ENCODE measurements around the gene FER. TPM values are rescaled to one million over a fixed set of nuclear protein-coding genes. Genes with fewer than 3 reads are reported as not detected.
"Not testable (repeated sequence)": the region's sequence is repeated elsewhere in the genome, so short reads cannot be mapped to it uniquely, and the experiment has no call there.

Gene FER
- total and polyA plus RNA-seq, 2 experiments from 2014 or later = 10.6 to 29.4 TPM

DNA sequence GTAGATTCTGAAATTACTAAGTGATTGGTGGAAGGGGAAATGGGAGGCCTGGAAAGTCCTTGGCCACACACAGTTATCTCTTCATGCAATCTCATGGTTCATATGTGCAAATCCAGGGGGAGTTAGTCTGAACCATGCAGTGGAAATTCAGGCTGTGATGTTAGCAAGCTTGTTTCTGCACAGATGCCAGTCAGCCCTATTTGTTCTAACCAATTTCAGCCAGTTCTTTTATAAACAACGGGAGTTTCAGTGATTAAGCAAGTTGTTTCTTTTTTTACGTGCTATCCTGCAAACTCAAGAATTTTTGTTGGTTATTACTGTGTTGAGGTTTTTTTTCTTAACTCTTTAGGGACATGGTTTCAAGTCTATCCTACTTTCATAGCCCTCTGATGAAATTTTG is 298.0 kb downstream of the FER start:
- H3K4me1 ChIP-seq (ENCODE audit: insufficient read depth) = peaks cover 4% of the 10 kb centered on the region
- H3K36me3 ChIP-seq (replicated peaks; ENCODE audit: insufficient read depth, low read depth) = no peaks in the 10 kb centered on the region
- DNase-seq (ENCODE audit: low spot score) = no peak
- no peaks in the 10 kb centered on the region for H3K9me2 ChIP-seq (replicated peaks; ENCODE audit: insufficient read depth)
- 26% methylated on average over 2 of the region's 2 CpGs for WGBS (ENCODE audit: low lambda C conversion rate, missing lambda C conversion rate)
- H3K4me2 ChIP-seq = no peak overlapping the region
- no peaks in the 10 kb centered on the region for H3K79me2 ChIP-seq
- H2AFZ ChIP-seq = no peak overlapping the region
- H3K4me3 ChIP-seq = no peak overlapping the region
- H3K9me3 ChIP-seq (ENCODE audit: low read depth) = no peaks in the 10 kb centered on the region
- no peaks in the 10 kb centered on the region for H3K27me3 ChIP-seq
- no peak overlapping the region for H3K27ac ChIP-seq
- H4K20me1 ChIP-seq (ENCODE audit: insufficient read depth, poor library complexity, severe bottlenecking) = no peaks in the 10 kb centered on the region
- no peak for TF ChIP-seq EZH2phosphoT487 (IDR thresholded peaks at IDR 0.05; ENCODE audit: low read depth, severe bottlenecking, unreplicated experiment)
- TF ChIP-seq, protein P1, sequence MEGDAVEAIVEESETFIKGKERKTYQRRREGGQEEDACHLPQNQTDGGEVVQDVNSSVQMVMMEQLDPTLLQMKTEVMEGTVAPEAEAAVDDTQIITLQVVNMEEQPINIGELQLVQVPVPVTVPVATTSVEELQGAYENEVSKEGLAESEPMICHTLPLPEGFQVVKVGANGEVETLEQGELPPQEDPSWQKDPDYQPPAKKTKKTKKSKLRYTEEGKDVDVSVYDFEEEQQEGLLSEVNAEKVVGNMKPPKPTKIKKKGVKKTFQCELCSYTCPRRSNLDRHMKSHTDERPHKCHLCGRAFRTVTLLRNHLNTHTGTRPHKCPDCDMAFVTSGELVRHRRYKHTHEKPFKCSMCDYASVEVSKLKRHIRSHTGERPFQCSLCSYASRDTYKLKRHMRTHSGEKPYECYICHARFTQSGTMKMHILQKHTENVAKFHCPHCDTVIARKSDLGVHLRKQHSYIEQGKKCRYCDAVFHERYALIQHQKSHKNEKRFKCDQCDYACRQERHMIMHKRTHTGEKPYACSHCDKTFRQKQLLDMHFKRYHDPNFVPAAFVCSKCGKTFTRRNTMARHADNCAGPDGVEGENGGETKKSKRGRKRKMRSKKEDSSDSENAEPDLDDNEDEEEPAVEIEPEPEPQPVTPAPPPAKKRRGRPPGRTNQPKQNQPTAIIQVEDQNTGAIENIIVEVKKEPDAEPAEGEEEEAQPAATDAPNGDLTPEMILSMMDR (IDR thresholded peaks at IDR 0.05; ENCODE audit: poor library complexity) = no peak
- no peak for TF ChIP-seq EZH2 (IDR thresholded peaks at IDR 0.05; ENCODE audit: borderline replicate concordance)

DNA sequence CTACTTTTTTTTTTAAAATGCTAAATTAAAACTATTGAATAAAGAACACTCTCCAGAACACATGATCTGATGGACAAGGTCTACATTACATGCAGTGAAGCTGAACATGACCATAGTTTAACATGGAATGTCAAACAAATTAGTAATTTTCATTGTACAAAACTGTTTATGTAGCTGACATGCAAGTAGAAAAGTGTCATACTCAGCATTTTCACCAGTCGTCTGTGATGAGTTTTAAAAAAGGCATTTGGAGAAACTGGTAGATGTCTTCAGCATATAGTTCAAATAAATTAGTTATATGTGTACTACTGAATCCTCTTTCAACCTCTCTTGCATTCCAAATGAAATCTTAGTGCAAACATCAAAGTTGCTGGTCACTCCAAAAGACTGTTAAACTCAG is 301.9 kb downstream of the FER start:
- TF ChIP-seq EZH2phosphoT487 (IDR thresholded peaks at IDR 0.05; ENCODE audit: low read depth, severe bottlenecking, unreplicated experiment) = no peak
- no peak for TF ChIP-seq EZH2 (IDR thresholded peaks at IDR 0.05; ENCODE audit: borderline replicate concordance)
- TF ChIP-seq, protein P1 (IDR thresholded peaks at IDR 0.05; ENCODE audit: poor library complexity) = no peak
- WGBS (ENCODE audit: low lambda C conversion rate, missing lambda C conversion rate) = 43% methylated on average over 1 of the region's 1 CpG

DNA sequence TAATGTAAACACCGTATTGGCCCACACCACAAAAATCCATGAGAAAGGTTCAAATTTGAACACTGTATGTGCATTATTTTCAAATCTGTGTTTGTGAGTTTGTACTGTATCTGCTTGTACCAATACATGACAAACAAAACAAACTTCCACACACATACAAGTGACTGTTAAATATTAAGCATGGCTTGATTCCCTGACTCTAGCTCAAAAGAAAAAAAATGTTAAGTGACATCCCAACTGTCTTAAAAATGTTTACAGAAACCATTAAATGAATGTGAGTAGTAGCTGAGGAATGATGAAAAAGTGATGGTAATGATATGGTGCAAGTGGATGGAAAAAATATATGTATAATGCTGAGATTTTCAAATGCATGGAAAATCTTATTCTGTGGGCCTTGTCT is 302.6 kb downstream of the FER start:
- H3K4me1 ChIP-seq (ENCODE audit: insufficient read depth); H2AFZ ChIP-seq; H3K27me3 ChIP-seq; H3K27ac ChIP-seq; H3K9me3 ChIP-seq (ENCODE audit: low read depth); H3K9me2 ChIP-seq (replicated peaks; ENCODE audit: insufficient read depth); DNase-seq (ENCODE audit: low spot score); H4K20me1 ChIP-seq (ENCODE audit: insufficient read depth, poor library complexity, severe bottlenecking); H3K4me3 ChIP-seq; H3K4me2 ChIP-seq; H3K79me2 ChIP-seq; H3K36me3 ChIP-seq (replicated peaks; ENCODE audit: insufficient read depth, low read depth): not testable (repeated sequence)
- WGBS (ENCODE audit: low lambda C conversion rate, missing lambda C conversion rate) = 90% methylated on average over 1 of the region's 1 CpG

More for the DNA sequence above, 301.9 kb downstream of the FER start:
- no peaks in the 10 kb centered on the region for H4K20me1 ChIP-seq (ENCODE audit: insufficient read depth, poor library complexity, severe bottlenecking)
- no peaks in the 10 kb centered on the region for H3K79me2 ChIP-seq
- H3K9me2 ChIP-seq (replicated peaks; ENCODE audit: insufficient read depth) = no peaks in the 10 kb centered on the region
- H3K36me3 ChIP-seq (replicated peaks; ENCODE audit: insufficient read depth, low read depth) = no peaks in the 10 kb centered on the region
- H3K27me3 ChIP-seq = no peaks in the 10 kb centered on the region
- no peak overlapping the region for H3K4me3 ChIP-seq
- no peak overlapping the region for H2AFZ ChIP-seq
- H3K4me1 ChIP-seq (ENCODE audit: insufficient read depth) = peaks cover 4% of the 10 kb centered on the region
- no peaks in the 10 kb centered on the region for H3K9me3 ChIP-seq (ENCODE audit: low read depth)
- H3K27ac ChIP-seq = no peak overlapping the region
- no peak for DNase-seq (ENCODE audit: low spot score)
- H3K4me2 ChIP-seq = no peak overlapping the region

DNA sequence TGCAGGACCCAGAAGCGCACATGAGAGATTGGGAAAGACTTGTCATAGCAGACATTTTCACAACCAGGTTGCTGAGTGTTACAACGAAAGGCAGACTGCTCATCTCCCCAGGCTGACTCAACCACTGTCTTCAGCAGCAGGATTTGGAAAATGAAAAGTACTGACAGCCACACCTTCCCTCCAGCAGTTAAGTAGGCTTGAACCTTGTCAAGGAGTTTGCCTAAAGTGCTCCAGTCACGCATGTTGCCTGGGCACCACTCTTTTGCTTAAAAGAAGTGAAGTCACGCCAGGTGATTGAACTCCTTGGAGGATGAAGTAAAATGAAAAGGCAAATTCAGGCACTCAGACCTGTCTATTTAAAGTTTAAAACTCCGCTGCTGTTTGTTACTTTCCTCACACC is 304.5 kb downstream of the FER start:
- not testable (repeated sequence) for H3K79me2 ChIP-seq; DNase-seq (ENCODE audit: low spot score); H2AFZ ChIP-seq; H3K36me3 ChIP-seq (replicated peaks; ENCODE audit: insufficient read depth, low read depth); H3K27ac ChIP-seq; H3K4me3 ChIP-seq; H3K4me1 ChIP-seq (ENCODE audit: insufficient read depth); H3K9me3 ChIP-seq (ENCODE audit: low read depth); H3K27me3 ChIP-seq; H4K20me1 ChIP-seq (ENCODE audit: insufficient read depth, poor library complexity, severe bottlenecking); H3K9me2 ChIP-seq (replicated peaks; ENCODE audit: insufficient read depth); H3K4me2 ChIP-seq
- 93% methylated on average over 5 of the region's 5 CpGs for WGBS (ENCODE audit: low lambda C conversion rate, missing lambda C conversion rate)

DNA sequence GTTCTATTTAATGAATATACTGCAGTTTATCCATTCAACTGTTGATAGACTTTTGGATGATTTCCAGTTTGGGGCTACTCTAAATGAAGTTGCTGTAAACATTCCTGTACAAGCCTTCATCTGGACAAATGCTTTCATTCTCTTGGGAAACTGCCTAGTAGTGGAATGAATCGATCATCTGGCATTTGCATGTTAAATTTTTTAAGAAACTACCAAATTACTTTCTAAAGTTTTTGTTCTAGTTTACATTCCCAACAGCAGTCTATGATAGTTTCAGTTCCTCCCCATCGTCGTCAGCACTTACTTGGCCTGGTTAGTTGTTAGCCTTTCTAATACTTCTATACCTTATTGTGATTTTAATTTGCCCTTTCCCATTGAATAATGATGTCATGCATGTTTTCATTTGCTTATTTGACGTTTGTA is 306.3 kb downstream of the FER start:
- Histone ChIP-seq H3K4me3 (no peak overlapping the region), H3K36me3 (replicated peaks; ENCODE audit: insufficient read depth, low read depth) (no peaks in the 10 kb centered on the region), H4K20me1 (ENCODE audit: insufficient read depth, poor library complexity, severe bottlenecking) (no peaks in the 10 kb centered on the region), H3K9me2 (replicated peaks; ENCODE audit: insufficient read depth) (no peaks in the 10 kb centered on the region), H3K4me2 (no peak overlapping the region), H3K27ac (no peak overlapping the region), H3K27me3 (no peaks in the 10 kb centered on the region), H2AFZ (no peak overlapping the region), H3K4me1 (ENCODE audit: insufficient read depth) (no peaks in the 10 kb centered on the region), H3K9me3 (ENCODE audit: low read depth) (no peaks in the 10 kb centered on the region), H3K79me2 (no peaks in the 10 kb centered on the region)
- TF ChIP-seq, protein P1 (IDR thresholded peaks at IDR 0.05; ENCODE audit: poor library complexity) = no peak
- TF ChIP-seq EZH2phosphoT487 (IDR thresholded peaks at IDR 0.05; ENCODE audit: low read depth, severe bottlenecking, unreplicated experiment) (no peak), EZH2 (IDR thresholded peaks at IDR 0.05; ENCODE audit: borderline replicate concordance) (no peak)
- 92% methylated on average over 4 of the region's 4 CpGs for WGBS (ENCODE audit: low lambda C conversion rate, missing lambda C conversion rate)
- no peak for DNase-seq (ENCODE audit: low spot score)
